GM23338 (cell line): Measurements from ENCODE around the gene RTN4RL2.

Source experiments
- CREB1 ChIP-seq: fragments of 250-450 bp; sonication (Bioruptor Pico); IDR thresholded peaks from 2 replicates; pipeline ENCODE4 v1.5.0; 2020; ENCODE audit warnings: low read depth, mild to moderate bottlenecking, moderate library complexity
- EZH2 ChIP-seq: fragments of 200-600 bp; sonication (generic); IDR thresholded peaks from one replicate; pipeline ENCODE4 v1.8.0; 2017; ENCODE audit warnings: antibody characterized with exemption, mild to moderate bottlenecking, low read depth; ENCODE audit not compliant: unreplicated experiment
- EZH2phosphoT487 ChIP-seq: fragments of 200-600 bp; sonication (generic); IDR thresholded peaks from one replicate; pipeline ENCODE4 v1.8.1; 2018; ENCODE audit warnings: antibody characterized with exemption; ENCODE audit not compliant: unreplicated experiment
- POLR2AphosphoS5 ChIP-seq: IDR thresholded peaks from 2 replicates; pipeline ENCODE4 v1.6.1; 2016; ENCODE audit warnings: antibody characterized with exemption, low read depth
- TF ChIP-seq, protein P1 (sequence below), 2 experiments: fragments of 200-600 bp in 1 of 2; sonication (generic) in 1 of 2; conservative IDR thresholded peaks; 2 replicates each; pipeline versions ENCODE4 v1.5.1 to v1.6.1; 2016 to 2017; ENCODE audit warnings: antibody characterized with exemption in 2 of 2, low read depth in 2 of 2, mild to moderate bottlenecking in 2 of 2, moderate library complexity in 1 of 2
- TF ChIP-seq, protein P2 (sequence below): IDR thresholded peaks from 2 replicates; pipeline ENCODE4 v1.6.1; 2016; ENCODE audit warnings: antibody characterized with exemption
- TF ChIP-seq, protein P3 (sequence below): IDR thresholded peaks from one replicate; pipeline ENCODE4 v1.6.1; 2018; ENCODE audit warnings: antibody characterized with exemption; ENCODE audit not compliant: unreplicated experiment

DNA sequence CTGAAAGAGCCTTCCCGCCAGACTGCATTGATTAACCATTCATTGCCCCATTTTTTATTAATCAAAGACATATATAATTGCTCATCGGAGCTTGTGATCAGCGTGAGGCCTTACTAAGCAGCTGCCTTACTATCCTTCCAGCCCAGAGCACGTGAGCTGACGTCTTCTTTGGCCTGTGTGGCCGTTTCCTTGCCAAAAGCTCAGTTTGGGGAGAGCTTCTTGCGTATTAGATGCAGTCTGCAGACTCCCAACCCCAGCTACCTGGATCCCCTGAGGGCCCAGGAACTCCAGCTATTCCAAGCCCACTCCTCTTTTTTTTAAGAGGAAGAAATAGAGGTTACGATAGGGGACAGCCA lies 32.6 kb upstream of the RTN4RL2 start:
- TF ChIP-seq, protein P1, sequence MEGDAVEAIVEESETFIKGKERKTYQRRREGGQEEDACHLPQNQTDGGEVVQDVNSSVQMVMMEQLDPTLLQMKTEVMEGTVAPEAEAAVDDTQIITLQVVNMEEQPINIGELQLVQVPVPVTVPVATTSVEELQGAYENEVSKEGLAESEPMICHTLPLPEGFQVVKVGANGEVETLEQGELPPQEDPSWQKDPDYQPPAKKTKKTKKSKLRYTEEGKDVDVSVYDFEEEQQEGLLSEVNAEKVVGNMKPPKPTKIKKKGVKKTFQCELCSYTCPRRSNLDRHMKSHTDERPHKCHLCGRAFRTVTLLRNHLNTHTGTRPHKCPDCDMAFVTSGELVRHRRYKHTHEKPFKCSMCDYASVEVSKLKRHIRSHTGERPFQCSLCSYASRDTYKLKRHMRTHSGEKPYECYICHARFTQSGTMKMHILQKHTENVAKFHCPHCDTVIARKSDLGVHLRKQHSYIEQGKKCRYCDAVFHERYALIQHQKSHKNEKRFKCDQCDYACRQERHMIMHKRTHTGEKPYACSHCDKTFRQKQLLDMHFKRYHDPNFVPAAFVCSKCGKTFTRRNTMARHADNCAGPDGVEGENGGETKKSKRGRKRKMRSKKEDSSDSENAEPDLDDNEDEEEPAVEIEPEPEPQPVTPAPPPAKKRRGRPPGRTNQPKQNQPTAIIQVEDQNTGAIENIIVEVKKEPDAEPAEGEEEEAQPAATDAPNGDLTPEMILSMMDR (conservative IDR thresholded peaks at IDR 0.05; ENCODE audit: low read depth in 2 of 2), result no peak
- TF ChIP-seq POLR2AphosphoS5 (no peak), EZH2 (no peak), CREB1 (CRISPR knock-in tag) (no peak), EZH2phosphoT487 (no peak)
- TF ChIP-seq, protein P2, sequence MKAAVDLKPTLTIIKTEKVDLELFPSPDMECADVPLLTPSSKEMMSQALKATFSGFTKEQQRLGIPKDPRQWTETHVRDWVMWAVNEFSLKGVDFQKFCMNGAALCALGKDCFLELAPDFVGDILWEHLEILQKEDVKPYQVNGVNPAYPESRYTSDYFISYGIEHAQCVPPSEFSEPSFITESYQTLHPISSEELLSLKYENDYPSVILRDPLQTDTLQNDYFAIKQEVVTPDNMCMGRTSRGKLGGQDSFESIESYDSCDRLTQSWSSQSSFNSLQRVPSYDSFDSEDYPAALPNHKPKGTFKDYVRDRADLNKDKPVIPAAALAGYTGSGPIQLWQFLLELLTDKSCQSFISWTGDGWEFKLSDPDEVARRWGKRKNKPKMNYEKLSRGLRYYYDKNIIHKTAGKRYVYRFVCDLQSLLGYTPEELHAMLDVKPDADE, result no peak
- TF ChIP-seq, protein P3, sequence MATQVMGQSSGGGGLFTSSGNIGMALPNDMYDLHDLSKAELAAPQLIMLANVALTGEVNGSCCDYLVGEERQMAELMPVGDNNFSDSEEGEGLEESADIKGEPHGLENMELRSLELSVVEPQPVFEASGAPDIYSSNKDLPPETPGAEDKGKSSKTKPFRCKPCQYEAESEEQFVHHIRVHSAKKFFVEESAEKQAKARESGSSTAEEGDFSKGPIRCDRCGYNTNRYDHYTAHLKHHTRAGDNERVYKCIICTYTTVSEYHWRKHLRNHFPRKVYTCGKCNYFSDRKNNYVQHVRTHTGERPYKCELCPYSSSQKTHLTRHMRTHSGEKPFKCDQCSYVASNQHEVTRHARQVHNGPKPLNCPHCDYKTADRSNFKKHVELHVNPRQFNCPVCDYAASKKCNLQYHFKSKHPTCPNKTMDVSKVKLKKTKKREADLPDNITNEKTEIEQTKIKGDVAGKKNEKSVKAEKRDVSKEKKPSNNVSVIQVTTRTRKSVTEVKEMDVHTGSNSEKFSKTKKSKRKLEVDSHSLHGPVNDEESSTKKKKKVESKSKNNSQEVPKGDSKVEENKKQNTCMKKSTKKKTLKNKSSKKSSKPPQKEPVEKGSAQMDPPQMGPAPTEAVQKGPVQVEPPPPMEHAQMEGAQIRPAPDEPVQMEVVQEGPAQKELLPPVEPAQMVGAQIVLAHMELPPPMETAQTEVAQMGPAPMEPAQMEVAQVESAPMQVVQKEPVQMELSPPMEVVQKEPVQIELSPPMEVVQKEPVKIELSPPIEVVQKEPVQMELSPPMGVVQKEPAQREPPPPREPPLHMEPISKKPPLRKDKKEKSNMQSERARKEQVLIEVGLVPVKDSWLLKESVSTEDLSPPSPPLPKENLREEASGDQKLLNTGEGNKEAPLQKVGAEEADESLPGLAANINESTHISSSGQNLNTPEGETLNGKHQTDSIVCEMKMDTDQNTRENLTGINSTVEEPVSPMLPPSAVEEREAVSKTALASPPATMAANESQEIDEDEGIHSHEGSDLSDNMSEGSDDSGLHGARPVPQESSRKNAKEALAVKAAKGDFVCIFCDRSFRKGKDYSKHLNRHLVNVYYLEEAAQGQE, result no peak
